RWPE2 (cell line): Measurements from ENCODE around the gene NSMF.

Source experiments
- ATAC-seq: fragments of 200-7000 bp; cut with Tn5 transposase; 3 replicates; pipeline ENCODE4 v1.9.1; 2021; ENCODE audit warnings: low read depth
- DNase-seq: peaks from one replicate; pipeline ENCODE4 v3.0.0-alpha.2; 2020; ENCODE audit warnings: low spot score
- H3K27ac ChIP-seq: fragments of 450-650 bp; 2 replicates; pipeline ENCODE4 v1.5.1; 2017; ENCODE audit warnings: mild to moderate bottlenecking; ENCODE audit not compliant: poor library complexity, severe bottlenecking
- H3K27me3 ChIP-seq: fragments of 250-450 bp; sonication (Bioruptor Pico); 2 replicates; pipeline ENCODE4 v1.5.1; 2021; ENCODE audit warnings: mild to moderate bottlenecking, moderate library complexity; ENCODE audit not compliant: insufficient read depth, poor library complexity, severe bottlenecking
- H3K36me3 ChIP-seq: fragments of 250-450 bp; sonication (Bioruptor Pico); 2 replicates; pipeline ENCODE4 v1.5.1; 2020; ENCODE audit warnings: low read depth, mild to moderate bottlenecking, moderate library complexity
- H3K4me1 ChIP-seq: fragments of 250-450 bp; sonication (Bioruptor Pico); 2 replicates; pipeline ENCODE4 v1.5.1; 2021; ENCODE audit warnings: mild to moderate bottlenecking, moderate library complexity; ENCODE audit not compliant: insufficient read depth, poor library complexity, severe bottlenecking
- H3K4me3 ChIP-seq: fragments of 250-450 bp; sonication (Bioruptor Pico); 2 replicates; pipeline ENCODE4 v1.5.1; 2021; ENCODE audit warnings: mild to moderate bottlenecking, moderate library complexity; ENCODE audit not compliant: severe bottlenecking
- H3K9me3 ChIP-seq: fragments of 250-450 bp; sonication (Bioruptor Pico); 2 replicates; pipeline ENCODE4 v1.5.1; 2021; ENCODE audit warnings: mild to moderate bottlenecking, moderate library complexity; ENCODE audit not compliant: severe bottlenecking
- CTCF ChIP-seq: fragments of 450-650 bp; IDR thresholded peaks from one replicate; pipeline ENCODE4 v1.5.1; 2017; ENCODE audit warnings: mild to moderate bottlenecking, moderate library complexity; ENCODE audit not compliant: poor library complexity, severe bottlenecking

NSMF gene

GRCh38 chr9:137454597-137455358, 4.4 kb downstream of the NSMF start:
- TF ChIP-seq CTCF, result no peak
- ATAC-seq (no peak), DNase-seq (peak; percentile 67)
- Histone ChIP-seq H3K4me3 (no peak overlapping the region), H3K27ac (no peak overlapping the region), H3K9me3 (no peaks in the 10 kb centered on the region), H3K36me3 (peaks cover 32% of the 10 kb centered on the region), H3K27me3 (no peaks in the 10 kb centered on the region), H3K4me1 (no peaks in the 10 kb centered on the region)

- Histone ChIP-seq H3K36me3 (peaks cover 32% of the 10 kb centered on the region), H3K4me3 (no peak overlapping the region), H3K9me3 (no peaks in the 10 kb centered on the region), H3K27me3 (no peaks in the 10 kb centered on the region), H3K27ac (no peak overlapping the region), H3K4me1 (no peaks in the 10 kb centered on the region)
- ATAC-seq, result no peak
- DNase-seq, result peak; percentile 76
- TF ChIP-seq CTCF, result no peak
Observed at GRCh38 chr9:137454145-137454596, 5.0 kb downstream of the NSMF start.

- no peak for TF ChIP-seq CTCF
- peak; percentile 67 for DNase-seq
- no peak overlapping the region for H3K27ac ChIP-seq
- H3K36me3 ChIP-seq, result peaks cover 32% of the 10 kb centered on the region
- no peaks in the 10 kb centered on the region for H3K27me3 ChIP-seq
- no peaks in the 10 kb centered on the region for H3K9me3 ChIP-seq
- H3K4me3 ChIP-seq, result no peak overlapping the region
- peak; percentile 68 for ATAC-seq
- H3K4me1 ChIP-seq, result no peaks in the 10 kb centered on the region
Observed at GRCh38 chr9:137453643-137454081, 5.5 kb downstream of the NSMF start.

- Histone ChIP-seq H3K36me3 (peaks cover 32% of the 10 kb centered on the region), H3K27ac (no peak overlapping the region), H3K27me3 (no peaks in the 10 kb centered on the region), H3K4me3 (no peak overlapping the region), H3K9me3 (no peaks in the 10 kb centered on the region), H3K4me1 (no peaks in the 10 kb centered on the region)
- peak; percentile 71 for DNase-seq
- no peak for ATAC-seq
- no peak for TF ChIP-seq CTCF
Observed at GRCh38 chr9:137452761-137453642, 6.1 kb downstream of the NSMF start.
